ENCODE results near the gene CRACR2A.

CRACR2A gene

GRCh38 chr12:3684449-3685051 is 68.4 kb downstream of the CRACR2A start:
- no peaks in the 10 kb centered on the region for H3K27me3 ChIP-seq (ENCODE audit: insufficient read depth, poor library complexity, severe bottlenecking)
- no peak for DNase-seq (ENCODE audit: low read depth in 1 of 2, low spot score in 1 of 2)
- H3K4me3 ChIP-seq (replicated peaks; ENCODE audit: insufficient read depth, low read length): no peak overlapping the region
- TF ChIP-seq, protein P1, sequence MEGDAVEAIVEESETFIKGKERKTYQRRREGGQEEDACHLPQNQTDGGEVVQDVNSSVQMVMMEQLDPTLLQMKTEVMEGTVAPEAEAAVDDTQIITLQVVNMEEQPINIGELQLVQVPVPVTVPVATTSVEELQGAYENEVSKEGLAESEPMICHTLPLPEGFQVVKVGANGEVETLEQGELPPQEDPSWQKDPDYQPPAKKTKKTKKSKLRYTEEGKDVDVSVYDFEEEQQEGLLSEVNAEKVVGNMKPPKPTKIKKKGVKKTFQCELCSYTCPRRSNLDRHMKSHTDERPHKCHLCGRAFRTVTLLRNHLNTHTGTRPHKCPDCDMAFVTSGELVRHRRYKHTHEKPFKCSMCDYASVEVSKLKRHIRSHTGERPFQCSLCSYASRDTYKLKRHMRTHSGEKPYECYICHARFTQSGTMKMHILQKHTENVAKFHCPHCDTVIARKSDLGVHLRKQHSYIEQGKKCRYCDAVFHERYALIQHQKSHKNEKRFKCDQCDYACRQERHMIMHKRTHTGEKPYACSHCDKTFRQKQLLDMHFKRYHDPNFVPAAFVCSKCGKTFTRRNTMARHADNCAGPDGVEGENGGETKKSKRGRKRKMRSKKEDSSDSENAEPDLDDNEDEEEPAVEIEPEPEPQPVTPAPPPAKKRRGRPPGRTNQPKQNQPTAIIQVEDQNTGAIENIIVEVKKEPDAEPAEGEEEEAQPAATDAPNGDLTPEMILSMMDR (IDR thresholded peaks at IDR 0.05; ENCODE audit: insufficient read depth, low read length): no peak
- TF ChIP-seq SPI1 (IDR thresholded peaks at IDR 0.05; ENCODE audit: borderline replicate concordance, low read depth) (no peak), POLR2AphosphoS5 (IDR thresholded peaks at IDR 0.05; ENCODE audit: low read depth) (no peak), REST (IDR thresholded peaks at IDR 0.05; ENCODE audit: insufficient replicate concordance, low read depth) (no peak), GABPA (IDR thresholded peaks at IDR 0.05; ENCODE audit: low read depth) (no peak)
- no peak overlapping the region for H3K27ac ChIP-seq (replicated peaks)

GRCh38 chr12:3683670-3684069 is 69.2 kb downstream of the CRACR2A start:
- Histone ChIP-seq H3K27ac (replicated peaks) (no peak overlapping the region), H3K27me3 (ENCODE audit: insufficient read depth, poor library complexity, severe bottlenecking) (no peaks in the 10 kb centered on the region), H3K4me3 (replicated peaks; ENCODE audit: insufficient read depth, low read length) (no peak overlapping the region)
- no peak for TF ChIP-seq GABPA (IDR thresholded peaks at IDR 0.05; ENCODE audit: low read depth)
- TF ChIP-seq REST (IDR thresholded peaks at IDR 0.05; ENCODE audit: insufficient replicate concordance, low read depth): no peak
- no peak for TF ChIP-seq POLR2AphosphoS5 (IDR thresholded peaks at IDR 0.05; ENCODE audit: low read depth)
- TF ChIP-seq SPI1 (IDR thresholded peaks at IDR 0.05; ENCODE audit: borderline replicate concordance, low read depth): no peak
- TF ChIP-seq, protein P1 (IDR thresholded peaks at IDR 0.05; ENCODE audit: insufficient read depth, low read length): no peak
- no peak for DNase-seq (ENCODE audit: low read depth in 1 of 2, low spot score in 1 of 2)

DNA sequence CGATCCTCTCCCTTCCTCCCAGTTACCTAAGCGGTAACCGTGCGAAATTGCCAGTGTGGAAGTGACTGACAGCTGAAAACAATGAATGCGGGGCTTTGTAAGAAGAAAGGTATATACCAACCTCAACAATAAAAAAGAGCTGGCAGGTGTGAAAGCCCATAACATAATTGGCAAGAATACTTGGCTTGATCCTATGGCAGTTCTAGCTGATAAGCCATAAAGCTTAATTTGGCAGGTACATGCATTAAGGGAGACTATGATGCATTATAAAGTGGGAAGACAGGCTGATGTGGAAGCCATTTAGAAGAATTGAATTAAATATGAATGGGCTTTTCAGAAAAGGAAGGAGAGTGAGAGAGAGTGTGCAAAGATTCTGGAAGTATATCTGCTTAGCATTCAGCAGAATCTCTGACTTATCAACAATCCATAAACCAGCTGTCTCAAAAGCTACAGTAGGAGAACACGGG is 71.3 kb downstream of the CRACR2A start:
- H3K27ac ChIP-seq (replicated peaks): no peak overlapping the region
- no peaks in the 10 kb centered on the region for H3K27me3 ChIP-seq (ENCODE audit: insufficient read depth, poor library complexity, severe bottlenecking)
- no peak overlapping the region for H3K4me3 ChIP-seq (replicated peaks; ENCODE audit: insufficient read depth, low read length)
- TF ChIP-seq, protein P1 (IDR thresholded peaks at IDR 0.05; ENCODE audit: insufficient read depth, low read length): no peak
- no peak for TF ChIP-seq GABPA (IDR thresholded peaks at IDR 0.05; ENCODE audit: low read depth)
- no peak for TF ChIP-seq REST (IDR thresholded peaks at IDR 0.05; ENCODE audit: insufficient replicate concordance, low read depth)
- no peak for TF ChIP-seq SPI1 (IDR thresholded peaks at IDR 0.05; ENCODE audit: borderline replicate concordance, low read depth)
- no peak for TF ChIP-seq POLR2AphosphoS5 (IDR thresholded peaks at IDR 0.05; ENCODE audit: low read depth)
- DNase-seq (ENCODE audit: low read depth in 1 of 2, low spot score in 1 of 2): no peak
